Effector memory CD8-positive, alpha-beta T cell (primary cell): ENCODE data around the gene PAPPA.
A peak's percentile ranks its signal among the peaks of the same experiment; 100 is the strongest.

Experiments
- ATAC-seq: fragments of 150-1000 bp; cut with Tn5 transposase; replicated peaks from 2 replicates; pipeline ENCODE4 v1.10.0; 2021; ENCODE audit warnings: mild to moderate bottlenecking, moderate library complexity
- DNase-seq, 3 experiments: peaks; one replicate each; pipeline ENCODE4 v3.0.0; 2021
- H3K27ac Mint-ChIP-seq, 2 donors: one replicate each; pipeline ENCODE4 v1.8.0; 2022; ENCODE audit warnings: mild to moderate bottlenecking in 2 of 2, mixed read lengths in 2 of 2, moderate library complexity in 2 of 2
- H3K27me3 Mint-ChIP-seq, 2 donors: one replicate each; pipeline ENCODE4 v1.8.0; 2022; ENCODE audit warnings: mixed read lengths in 2 of 2
- H3K36me3 Mint-ChIP-seq: one replicate; pipeline ENCODE4 v1.8.0; 2022; ENCODE audit warnings: mild to moderate bottlenecking, moderate library complexity, mixed read lengths; ENCODE audit not compliant: insufficient read depth
- H3K4me1 Mint-ChIP-seq, 2 donors: one replicate each; pipeline ENCODE4 v1.8.0; 2022; ENCODE audit warnings: low read depth in 2 of 2, mixed read lengths in 2 of 2
- H3K4me3 Mint-ChIP-seq, 2 donors: one replicate each; pipeline ENCODE4 v1.8.0; 2022; ENCODE audit warnings: mild to moderate bottlenecking in 2 of 2, mixed read lengths in 2 of 2, moderate library complexity in 2 of 2
- H3K9me3 Mint-ChIP-seq, 2 donors: one replicate each; pipeline ENCODE4 v1.8.0; 2022; ENCODE audit warnings: mixed read lengths in 2 of 2
- total RNA-seq, 9 experiments: gene quantifications; one replicate each; lab custom pipeline; 2026; lab: John Stamatoyannopoulos, UW

PAPPA gene
- total RNA-seq, result 0 to 0.30 (median 0) reads per million in 9 experiments

GRCh38 chr9:116153765-116154333 is at the start of gene PAPPA:
PAPPA (plus strand) TSS chr9:116153791; CDS start chr9:116154173, 382 bp downstream.
- no peak for ATAC-seq
- peak within 1 kb of the TSS in 1 of 2 donors; percentile 31 for H3K4me3 Mint-ChIP-seq
- no peak for DNase-seq
- H3K36me3 Mint-ChIP-seq, result peaks cover 5% of the 10 kb centered on the region
- no peaks in the 10 kb centered on the region for H3K9me3 Mint-ChIP-seq
- no peaks in the 10 kb centered on the region for H3K4me1 Mint-ChIP-seq
- peaks cover 64 to 84% of the 10 kb centered on the region in 2 donors for H3K27me3 Mint-ChIP-seq
- no peak within 1 kb of the TSS for H3K27ac Mint-ChIP-seq

DNA sequence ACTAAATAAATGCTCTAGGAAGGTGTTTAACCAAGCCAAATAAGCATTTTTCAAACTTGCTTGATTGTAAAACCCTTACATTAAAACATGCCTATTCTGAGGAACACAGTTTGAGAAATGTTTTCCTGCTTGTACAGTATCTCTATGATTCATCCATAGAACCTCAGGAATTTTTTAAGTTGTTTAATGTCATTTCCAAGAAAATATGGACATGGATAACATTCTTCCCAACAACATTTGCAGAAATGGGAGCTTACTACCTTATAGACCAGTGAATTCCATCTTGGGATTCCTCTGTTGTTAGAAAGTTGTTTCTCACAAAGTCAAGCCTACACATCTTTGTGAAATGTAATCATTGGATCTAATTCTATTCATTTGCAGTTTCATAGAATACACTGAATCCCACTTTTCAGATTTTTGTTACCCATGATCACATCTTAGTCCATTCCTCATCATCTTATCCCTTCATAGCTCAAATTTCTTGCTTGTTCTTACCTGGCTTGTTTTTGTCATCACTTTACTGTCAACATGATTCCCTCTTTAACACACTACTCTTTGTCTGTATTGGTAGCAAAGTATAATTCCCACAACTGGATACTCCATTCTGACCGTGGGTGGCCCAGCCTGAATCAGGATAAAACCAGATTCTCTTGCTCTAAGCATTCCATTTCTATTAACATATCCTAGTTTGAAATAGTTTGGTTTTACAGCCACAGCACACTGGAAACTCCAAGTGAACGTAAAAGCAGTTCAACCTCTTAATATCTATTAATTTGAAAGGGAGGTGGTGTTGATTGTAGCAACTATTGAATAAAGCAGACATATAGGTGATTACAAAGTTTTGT is 49.4 kb upstream of the PAPPA start:
- Mint-ChIP-seq H3K4me1 (no peaks in the 10 kb centered on the region), H3K9me3 (peaks cover 5 to 13% of the 10 kb centered on the region in 2 donors), H3K4me3 (no peak overlapping the region), H3K27ac (no peak overlapping the region), H3K27me3 (no peaks in the 10 kb centered on the region), H3K36me3 (no peaks in the 10 kb centered on the region)
- DNase-seq (no peak), ATAC-seq (no peak)

DNA sequence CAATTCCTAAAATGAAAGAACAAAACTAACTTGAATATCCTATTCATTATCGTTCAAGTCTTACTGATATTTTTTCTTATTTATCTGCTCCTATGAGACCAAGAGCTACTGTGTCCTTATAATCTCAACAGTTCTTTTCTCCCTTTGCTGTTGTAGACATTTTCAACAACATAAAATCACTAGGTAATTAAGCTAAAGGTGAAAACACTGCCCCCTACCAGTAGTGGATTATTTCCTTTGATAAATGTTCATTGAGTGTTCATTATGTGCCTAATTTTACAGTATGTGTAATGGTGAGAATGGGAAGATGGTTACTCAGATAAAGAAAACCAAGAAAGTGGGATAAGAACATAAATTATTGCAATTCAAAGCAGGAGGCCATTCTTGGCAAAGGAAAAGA is 41.4 kb upstream of the PAPPA start:
- H3K4me3 Mint-ChIP-seq, result no peak overlapping the region
- no peaks in the 10 kb centered on the region for H3K36me3 Mint-ChIP-seq
- no peak overlapping the region for H3K27ac Mint-ChIP-seq
- DNase-seq, result no peak
- no peaks in the 10 kb centered on the region for H3K4me1 Mint-ChIP-seq
- H3K27me3 Mint-ChIP-seq, result no peaks in the 10 kb centered on the region
- ATAC-seq, result no peak
- peaks cover 0 to 3% of the 10 kb centered on the region in 2 donors for H3K9me3 Mint-ChIP-seq

GRCh38 chr9:116115761-116116353 is 37.7 kb upstream of the PAPPA start:
- no peak for ATAC-seq
- no peaks in the 10 kb centered on the region for H3K27me3 Mint-ChIP-seq
- DNase-seq, result no peak
- H3K4me1 Mint-ChIP-seq, result no peaks in the 10 kb centered on the region
- H3K9me3 Mint-ChIP-seq, result peaks cover 6% of the 10 kb centered on the region in 2 donors
- H3K4me3 Mint-ChIP-seq, result no peak overlapping the region
- H3K36me3 Mint-ChIP-seq, result no peaks in the 10 kb centered on the region
- no peak overlapping the region for H3K27ac Mint-ChIP-seq

- H3K36me3 Mint-ChIP-seq, result no peaks in the 10 kb centered on the region
- no peak for ATAC-seq
- no peaks in the 10 kb centered on the region for H3K27me3 Mint-ChIP-seq
- no peak for DNase-seq
- H3K27ac Mint-ChIP-seq, result no peak overlapping the region
- no peak overlapping the region for H3K4me3 Mint-ChIP-seq
- peaks cover 6 to 11% of the 10 kb centered on the region in 2 donors for H3K9me3 Mint-ChIP-seq
- H3K4me1 Mint-ChIP-seq, result no peaks in the 10 kb centered on the region
These were observed 37.2 kb upstream of the PAPPA start for GRCh38 chr9:116116393-116116792.

GRCh38 chr9:116123171-116123570 is 30.4 kb upstream of the PAPPA start:
- no peaks in the 10 kb centered on the region for H3K36me3 Mint-ChIP-seq
- no peak overlapping the region for H3K27ac Mint-ChIP-seq
- no peak for DNase-seq
- H3K4me1 Mint-ChIP-seq, result no peaks in the 10 kb centered on the region
- H3K9me3 Mint-ChIP-seq, result peaks cover 11 to 14% of the 10 kb centered on the region in 2 donors
- no peak for ATAC-seq
- no peak overlapping the region for H3K4me3 Mint-ChIP-seq
- no peaks in the 10 kb centered on the region for H3K27me3 Mint-ChIP-seq

DNA sequence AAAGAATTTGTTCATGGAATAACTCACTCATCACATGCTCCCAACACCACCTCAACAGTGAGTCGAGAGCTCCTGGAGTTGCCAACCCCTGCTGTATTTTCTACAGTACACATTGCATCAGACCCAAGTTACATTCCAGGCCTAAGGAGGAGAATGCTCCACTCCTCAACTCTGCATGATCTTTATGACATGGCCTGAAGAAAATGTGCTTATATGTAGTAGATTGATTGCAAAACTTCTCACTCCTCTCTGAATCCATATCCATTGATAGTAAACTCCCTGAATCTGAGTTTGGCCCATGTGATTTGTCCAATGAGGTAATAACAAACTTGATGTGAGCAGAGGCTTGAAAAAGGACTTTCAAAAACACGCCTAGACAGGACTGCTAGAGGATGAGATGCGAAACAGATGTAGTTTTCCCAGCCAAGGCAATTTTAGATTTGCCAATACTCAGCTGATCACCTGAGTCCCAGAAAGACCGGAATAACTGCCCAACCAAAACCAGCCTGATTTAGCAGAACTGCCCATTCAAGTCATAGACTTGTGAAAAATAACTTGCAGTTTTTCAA is 29.0 kb upstream of the PAPPA start:
- Mint-ChIP-seq H3K9me3 (peaks cover 11 to 14% of the 10 kb centered on the region in 2 donors), H3K36me3 (no peaks in the 10 kb centered on the region), H3K4me3 (no peak overlapping the region), H3K4me1 (no peaks in the 10 kb centered on the region), H3K27me3 (no peaks in the 10 kb centered on the region), H3K27ac (no peak overlapping the region)
- no peak for ATAC-seq
- no peak for DNase-seq

DNA sequence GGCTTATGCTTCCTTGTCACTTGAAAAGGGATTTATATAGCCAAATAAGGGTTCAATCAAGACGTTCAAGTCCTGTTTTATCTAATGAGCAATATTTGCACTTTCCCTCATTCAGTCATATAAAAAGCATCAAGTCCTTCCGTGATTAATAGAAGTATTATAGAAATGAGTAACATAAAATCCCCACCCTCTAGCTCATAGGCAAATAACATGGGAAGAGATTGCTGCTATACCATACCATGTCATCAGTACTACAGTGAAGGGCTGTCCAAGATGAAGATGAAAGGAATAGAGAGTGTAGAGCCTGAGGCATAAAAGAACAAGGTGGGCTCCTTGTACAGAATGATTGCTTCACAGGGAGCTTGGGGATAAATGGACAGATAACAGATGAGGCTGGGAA is 20.4 kb upstream of the PAPPA start:
- Mint-ChIP-seq H3K4me3 (no peak overlapping the region), H3K4me1 (no peaks in the 10 kb centered on the region), H3K27me3 (no peaks in the 10 kb centered on the region), H3K36me3 (no peaks in the 10 kb centered on the region), H3K9me3 (peaks cover 12% of the 10 kb centered on the region in 2 donors), H3K27ac (no peak overlapping the region)
- ATAC-seq (no peak), DNase-seq (no peak)

DNA sequence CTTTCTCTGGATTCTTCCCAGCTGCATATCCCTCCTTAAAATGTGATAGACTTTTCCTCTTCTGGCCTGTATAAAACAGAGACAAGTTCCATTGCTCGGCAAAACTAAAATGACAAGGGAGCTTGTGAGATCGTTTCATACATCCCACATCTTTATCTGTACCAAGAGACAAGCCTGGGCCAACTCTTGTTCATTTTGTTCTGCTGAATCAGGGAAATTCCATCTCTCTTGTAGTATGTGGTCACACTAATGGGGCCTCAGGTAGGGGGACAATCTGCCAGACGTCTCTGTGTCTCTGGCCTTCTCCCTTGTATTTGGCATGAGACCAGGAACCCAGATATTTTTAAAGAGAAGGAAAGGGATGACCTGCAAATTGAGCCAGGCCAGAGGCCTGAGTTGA is 18.6 kb upstream of the PAPPA start:
- no peak for ATAC-seq

DNA sequence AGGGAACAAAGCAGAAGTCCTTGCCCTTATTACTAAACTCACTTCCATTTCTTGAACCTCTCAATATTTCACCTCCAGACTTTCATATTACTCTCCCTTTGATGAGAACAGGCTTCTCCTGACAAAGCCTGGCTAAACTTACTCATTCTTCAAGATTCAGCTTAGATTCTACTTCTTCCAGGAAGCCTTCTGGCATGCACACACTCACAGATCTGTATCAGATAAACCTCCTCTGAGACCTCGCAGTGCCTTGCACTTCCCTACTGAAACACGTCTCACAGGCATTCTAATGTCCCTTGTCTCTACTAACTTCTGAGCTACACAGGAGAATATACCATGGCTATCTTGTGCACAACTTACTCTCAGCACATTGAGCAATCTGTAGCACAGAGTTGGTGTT is 16.6 kb upstream of the PAPPA start:
- DNase-seq (no peak), ATAC-seq (no peak)
- Mint-ChIP-seq H3K4me3 (no peak overlapping the region), H3K4me1 (no peaks in the 10 kb centered on the region), H3K27me3 (peaks cover 0 to 7% of the 10 kb centered on the region in 2 donors), H3K36me3 (no peaks in the 10 kb centered on the region), H3K9me3 (peaks cover 7 to 16% of the 10 kb centered on the region in 2 donors), H3K27ac (no peak overlapping the region)

More for the DNA sequence above, 18.6 kb upstream of the PAPPA start:
- no peaks in the 10 kb centered on the region for H3K36me3 Mint-ChIP-seq
- no peak overlapping the region for H3K4me3 Mint-ChIP-seq
- no peak overlapping the region for H3K27ac Mint-ChIP-seq
- peaks cover 0 to 7% of the 10 kb centered on the region in 2 donors for H3K27me3 Mint-ChIP-seq
- no peak for DNase-seq
- H3K4me1 Mint-ChIP-seq, result no peaks in the 10 kb centered on the region
- peaks cover 12 to 15% of the 10 kb centered on the region in 2 donors for H3K9me3 Mint-ChIP-seq

GRCh38 chr9:116137581-116137980 is 16.0 kb upstream of the PAPPA start:
- Mint-ChIP-seq H3K9me3 (peaks cover 7 to 14% of the 10 kb centered on the region in 2 donors), H3K36me3 (no peaks in the 10 kb centered on the region), H3K27me3 (peaks cover 0 to 7% of the 10 kb centered on the region in 2 donors), H3K4me1 (no peaks in the 10 kb centered on the region), H3K27ac (no peak overlapping the region), H3K4me3 (no peak overlapping the region)
- no peak for ATAC-seq
- no peak for DNase-seq

- no peak for ATAC-seq
- Mint-ChIP-seq H3K4me3 (no peak overlapping the region), H3K4me1 (no peaks in the 10 kb centered on the region), H3K9me3 (peaks cover 5 to 12% of the 10 kb centered on the region in 2 donors), H3K27ac (no peak overlapping the region), H3K27me3 (peaks cover 7 to 10% of the 10 kb centered on the region in 2 donors), H3K36me3 (no peaks in the 10 kb centered on the region)
- no peak for DNase-seq
These were observed 11.6 kb upstream of the PAPPA start for GRCh38 chr9:116141864-116142561.
